ENCODE results near the gene SSH2. TPM values are rescaled to one million over a fixed set of nuclear protein-coding genes. Genes with fewer than 3 reads are reported as not detected.

Gene SSH2
- total RNA-seq, 1 donor from 2014 or later: 12.2 TPM

DNA sequence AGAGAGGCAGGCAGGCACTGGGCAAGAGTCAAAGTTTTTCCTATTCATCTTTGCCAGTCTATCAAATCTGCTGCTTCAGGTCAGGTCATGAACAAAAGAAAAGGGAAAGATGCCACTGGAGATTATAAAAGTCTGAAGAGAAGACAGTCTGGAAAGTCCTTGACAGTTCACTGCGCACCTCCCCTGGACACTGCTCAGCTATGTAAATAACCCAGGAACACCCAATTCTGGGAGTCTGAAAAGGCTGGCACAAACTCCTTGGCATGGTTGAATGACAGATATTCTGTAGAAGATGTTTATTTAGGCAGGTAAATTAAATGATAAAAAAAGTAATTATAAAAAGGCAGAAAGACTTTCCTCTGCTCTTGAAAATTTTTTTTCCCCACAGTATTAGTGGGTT lies 302.1 kb downstream of the SSH2 start:
- TF ChIP-seq, protein P1, sequence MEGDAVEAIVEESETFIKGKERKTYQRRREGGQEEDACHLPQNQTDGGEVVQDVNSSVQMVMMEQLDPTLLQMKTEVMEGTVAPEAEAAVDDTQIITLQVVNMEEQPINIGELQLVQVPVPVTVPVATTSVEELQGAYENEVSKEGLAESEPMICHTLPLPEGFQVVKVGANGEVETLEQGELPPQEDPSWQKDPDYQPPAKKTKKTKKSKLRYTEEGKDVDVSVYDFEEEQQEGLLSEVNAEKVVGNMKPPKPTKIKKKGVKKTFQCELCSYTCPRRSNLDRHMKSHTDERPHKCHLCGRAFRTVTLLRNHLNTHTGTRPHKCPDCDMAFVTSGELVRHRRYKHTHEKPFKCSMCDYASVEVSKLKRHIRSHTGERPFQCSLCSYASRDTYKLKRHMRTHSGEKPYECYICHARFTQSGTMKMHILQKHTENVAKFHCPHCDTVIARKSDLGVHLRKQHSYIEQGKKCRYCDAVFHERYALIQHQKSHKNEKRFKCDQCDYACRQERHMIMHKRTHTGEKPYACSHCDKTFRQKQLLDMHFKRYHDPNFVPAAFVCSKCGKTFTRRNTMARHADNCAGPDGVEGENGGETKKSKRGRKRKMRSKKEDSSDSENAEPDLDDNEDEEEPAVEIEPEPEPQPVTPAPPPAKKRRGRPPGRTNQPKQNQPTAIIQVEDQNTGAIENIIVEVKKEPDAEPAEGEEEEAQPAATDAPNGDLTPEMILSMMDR (IDR thresholded peaks at IDR 0.05): no peak
- TF ChIP-seq EZH2 (IDR thresholded peaks at IDR 0.05) (no peak), EZH2phosphoT487 (IDR thresholded peaks at IDR 0.05) (no peak)
- no peak overlapping the region for H3K4me3 Mint-ChIP-seq
- H3K36me3 ChIP-seq: no peaks in the 10 kb centered on the region
- H3K9me3 Mint-ChIP-seq: no peaks in the 10 kb centered on the region
- no peaks in the 10 kb centered on the region for H3K79me2 ChIP-seq (ENCODE audit: low read depth)
- H3K4me3 ChIP-seq: no peak overlapping the region
- peaks cover 10% of the 10 kb centered on the region for H3K27me3 Mint-ChIP-seq (ENCODE audit: insufficient read depth, low read depth)
- H3K27me3 ChIP-seq: peaks cover 15% of the 10 kb centered on the region
- H3K27ac Mint-ChIP-seq: no peak overlapping the region
- H3K4me1 Mint-ChIP-seq: peaks cover 9% of the 10 kb centered on the region
- H3K4me1 ChIP-seq: peaks cover 10% of the 10 kb centered on the region
- no peak overlapping the region for H3K9ac ChIP-seq
- H4K20me1 ChIP-seq (ENCODE audit: low read depth): no peaks in the 10 kb centered on the region
- peaks cover 17% of the 10 kb centered on the region for H3K36me3 Mint-ChIP-seq
- no peak overlapping the region for H2AFZ ChIP-seq (replicated peaks)
- peaks cover 14% of the 10 kb centered on the region for H3F3A ChIP-seq (ENCODE audit: low read depth)
- H3K4me2 ChIP-seq: no peak overlapping the region
- H3K27ac ChIP-seq: no peak overlapping the region
- no peaks in the 10 kb centered on the region for H3K9me3 ChIP-seq (ENCODE audit: low read depth)
- DNase-seq (ENCODE audit: low spot score): no peak

GRCh38 chr17:29625037-29625750 lies 304.8 kb downstream of the SSH2 start:
- no peaks in the 10 kb centered on the region for H3K9me3 Mint-ChIP-seq
- H3K4me3 ChIP-seq: no peak overlapping the region
- peaks cover 14% of the 10 kb centered on the region for H3K27me3 Mint-ChIP-seq (ENCODE audit: insufficient read depth, low read depth)
- H3K4me3 Mint-ChIP-seq: no peak overlapping the region
- H3K9me3 ChIP-seq (ENCODE audit: low read depth): no peaks in the 10 kb centered on the region
- H3K4me1 Mint-ChIP-seq: peaks cover 20% of the 10 kb centered on the region
- H3K27ac Mint-ChIP-seq: no peak overlapping the region
- no peaks in the 10 kb centered on the region for H3K79me2 ChIP-seq (ENCODE audit: low read depth)
- peaks cover 14% of the 10 kb centered on the region for H3F3A ChIP-seq (ENCODE audit: low read depth)
- DNase-seq (ENCODE audit: low spot score): peak; percentile 39
- H3K9ac ChIP-seq: no peak overlapping the region
- H3K27ac ChIP-seq: no peak overlapping the region
- no peaks in the 10 kb centered on the region for H3K36me3 ChIP-seq
- H3K4me2 ChIP-seq: no peak overlapping the region
- H3K27me3 ChIP-seq: peaks cover 41% of the 10 kb centered on the region
- no peaks in the 10 kb centered on the region for H4K20me1 ChIP-seq (ENCODE audit: low read depth)
- peaks cover 10% of the 10 kb centered on the region for H3K4me1 ChIP-seq
- H2AFZ ChIP-seq (replicated peaks): no peak overlapping the region
- TF ChIP-seq, protein P1 (IDR thresholded peaks at IDR 0.05): no peak
- TF ChIP-seq EZH2phosphoT487 (IDR thresholded peaks at IDR 0.05) (no peak), EZH2 (IDR thresholded peaks at IDR 0.05) (no peak)
- peaks cover 3% of the 10 kb centered on the region for H3K36me3 Mint-ChIP-seq

GRCh38 chr17:29624586-29624985 lies 305.4 kb downstream of the SSH2 start:
- Histone ChIP-seq H3K4me1 (peaks cover 10% of the 10 kb centered on the region), H3K27me3 (peaks cover 47% of the 10 kb centered on the region), H4K20me1 (ENCODE audit: low read depth) (no peaks in the 10 kb centered on the region), H3F3A (ENCODE audit: low read depth) (peaks cover 14% of the 10 kb centered on the region), H3K4me3 (no peak overlapping the region), H3K9me3 (ENCODE audit: low read depth) (no peaks in the 10 kb centered on the region), H2AFZ (replicated peaks) (no peak overlapping the region), H3K27ac (no peak overlapping the region), H3K4me2 (no peak overlapping the region), H3K79me2 (ENCODE audit: low read depth) (no peaks in the 10 kb centered on the region), H3K36me3 (no peaks in the 10 kb centered on the region), H3K9ac (no peak overlapping the region)
- Mint-ChIP-seq H3K27me3 (ENCODE audit: insufficient read depth, low read depth) (peaks cover 16% of the 10 kb centered on the region), H3K4me1 (peaks cover 25% of the 10 kb centered on the region), H3K27ac (no peak overlapping the region), H3K36me3 (peaks cover 3% of the 10 kb centered on the region), H3K9me3 (no peaks in the 10 kb centered on the region), H3K4me3 (no peak overlapping the region)
- TF ChIP-seq EZH2 (IDR thresholded peaks at IDR 0.05): no peak
- no peak for DNase-seq (ENCODE audit: low spot score)

- peaks cover 3% of the 10 kb centered on the region for H3K36me3 Mint-ChIP-seq
- no peaks in the 10 kb centered on the region for H3K9me3 Mint-ChIP-seq
- peaks cover 19% of the 10 kb centered on the region for H3K27me3 Mint-ChIP-seq (ENCODE audit: insufficient read depth, low read depth)
- Histone ChIP-seq H3K4me1 (peaks cover 10% of the 10 kb centered on the region), H3K9ac (no peak overlapping the region), H3K79me2 (ENCODE audit: low read depth) (no peaks in the 10 kb centered on the region), H3K9me3 (ENCODE audit: low read depth) (no peaks in the 10 kb centered on the region), H3K36me3 (no peaks in the 10 kb centered on the region), H3K27me3 (peaks cover 61% of the 10 kb centered on the region), H3F3A (ENCODE audit: low read depth) (peaks cover 21% of the 10 kb centered on the region), H2AFZ (replicated peaks) (peak overlapping the region; percentile 94), H3K4me3 (peak overlapping the region; percentile 75), H4K20me1 (ENCODE audit: low read depth) (no peaks in the 10 kb centered on the region), H3K4me2 (peak overlapping the region; percentile 97), H3K27ac (no peak overlapping the region)
- DNase-seq (ENCODE audit: low spot score): no peak
- H3K27ac Mint-ChIP-seq: no peak overlapping the region
- TF ChIP-seq, protein P1 (IDR thresholded peaks at IDR 0.05): no peak
- TF ChIP-seq EZH2 (IDR thresholded peaks at IDR 0.05) (no peak), EZH2phosphoT487 (IDR thresholded peaks at IDR 0.05) (peak; percentile 8)
- peaks cover 20% of the 10 kb centered on the region for H3K4me1 Mint-ChIP-seq
- peak overlapping the region; percentile 85 for H3K4me3 Mint-ChIP-seq
Observed at GRCh38 chr17:29623283-29623647, 306.8 kb downstream of the SSH2 start.

Data from neural progenitor cell (in vitro differentiated cells).